Measurements from ENCODE around the gene SPATA20.

SPATA20 gene

GRCh38 chr17:50560931-50561745, 14.2 kb downstream of the SPATA20 start:
- DNase-seq: no peak

- DNase-seq: no peak
These were observed 14.8 kb downstream of the SPATA20 start for GRCh38 chr17:50561746-50562141.

- no peak for DNase-seq
These were observed 15.5 kb downstream of the SPATA20 start for GRCh38 chr17:50562242-50563091.

GRCh38 chr17:50563092-50563511, 16.1 kb downstream of the SPATA20 start:
- DNase-seq: no peak

- no peak for DNase-seq
These were observed 17.9 kb downstream of the SPATA20 start for GRCh38 chr17:50564916-50565315.

GRCh38 chr17:50565402-50566350, 18.7 kb downstream of the SPATA20 start:
- DNase-seq: no peak

- no peak for DNase-seq
These were observed 19.9 kb downstream of the SPATA20 start for GRCh38 chr17:50566886-50567285.

GRCh38 chr17:50568659-50569058, 21.7 kb downstream of the SPATA20 start:
- no peak for DNase-seq

GRCh38 chr17:50569592-50569991, 22.6 kb downstream of the SPATA20 start:
- DNase-seq: no peak

- DNase-seq: no peak
These were observed 23.1 kb downstream of the SPATA20 start for GRCh38 chr17:50570032-50570431.

GRCh38 chr17:50570528-50570927, 23.6 kb downstream of the SPATA20 start:
- no peak for DNase-seq

- no peak for DNase-seq
These were observed 24.7 kb downstream of the SPATA20 start for GRCh38 chr17:50571681-50572080.

GRCh38 chr17:50572541-50572940, 25.6 kb downstream of the SPATA20 start:
- DNase-seq: no peak

- DNase-seq: no peak
These were observed 27.1 kb downstream of the SPATA20 start for GRCh38 chr17:50573866-50574611.

GRCh38 chr17:50575581-50576210, 28.7 kb downstream of the SPATA20 start:
- no peak for DNase-seq

GRCh38 chr17:50576864-50577263, 29.9 kb downstream of the SPATA20 start:
- no peak for DNase-seq

- no peak for DNase-seq
These were observed 30.5 kb downstream of the SPATA20 start for GRCh38 chr17:50577451-50577954.

GRCh38 chr17:50578173-50578572, 31.2 kb downstream of the SPATA20 start:
- no peak for DNase-seq

GRCh38 chr17:50579399-50579798, 32.4 kb downstream of the SPATA20 start:
- DNase-seq: no peak

GRCh38 chr17:50580646-50581045, 33.7 kb downstream of the SPATA20 start:
- DNase-seq: no peak

- DNase-seq: no peak
These were observed 34.3 kb downstream of the SPATA20 start for GRCh38 chr17:50581316-50581715.

Data from islet precursor cell (in vitro differentiated cells).